Astrocyte (in vitro differentiated cells and primary cell): ENCODE data around the gene LRGUK. TPM values are rescaled to one million over a fixed set of nuclear protein-coding genes. Genes with fewer than 3 reads are reported as not detected.

Experiments
- DNase-seq: peaks from one replicate; pipeline ENCODE4 v3.0.0-alpha.2; 2010; ENCODE audit warnings: low read depth
- FAIRE-seq: peaks from 2 replicates; lab custom pipeline; 2011; peaks lifted over from hg19 to GRCh38; lab: Jason Lieb, UNC
- H2AFZ ChIP-seq: 2 replicates; pipeline ENCODE4 v1.6.0; 2012; ENCODE audit warnings: low read depth, low read length, inconsistent platforms
- H3K27ac ChIP-seq: 2 replicates; pipeline ENCODE4 v1.5.1; 2011; ENCODE audit warnings: low read depth, low read length, inconsistent platforms
- H3K27me3 ChIP-seq: 2 replicates; pipeline ENCODE4 v1.6.0; 2011; ENCODE audit warnings: low read length, inconsistent platforms; ENCODE audit not compliant: insufficient read depth
- H3K36me3 ChIP-seq: 2 replicates; pipeline ENCODE4 v1.5.1; 2011; ENCODE audit warnings: low read length, inconsistent platforms; ENCODE audit not compliant: insufficient read depth
- H3K4me1 ChIP-seq: 2 replicates; pipeline ENCODE4 v1.5.1; 2011; ENCODE audit warnings: low read length, inconsistent platforms; ENCODE audit not compliant: insufficient read depth
- H3K4me2 ChIP-seq: 2 replicates; pipeline ENCODE4 v1.6.0; 2012; ENCODE audit warnings: low read length, inconsistent platforms
- H3K4me3 ChIP-seq: 2 replicates; pipeline ENCODE4 v1.5.1; 2011; ENCODE audit warnings: low read depth, mild to moderate bottlenecking, low read length, inconsistent platforms; ENCODE audit not compliant: insufficient read depth
- H3K79me2 ChIP-seq: 2 replicates; pipeline ENCODE4 v1.6.0; 2012; ENCODE audit warnings: mild to moderate bottlenecking, low read length, inconsistent platforms; ENCODE audit not compliant: insufficient read depth
- H3K9ac ChIP-seq: 2 replicates; pipeline ENCODE4 v1.6.0; 2012; ENCODE audit warnings: mild to moderate bottlenecking, low read length, inconsistent platforms
- H3K9me3 ChIP-seq: 2 replicates; pipeline ENCODE4 v1.5.1; 2012; ENCODE audit warnings: low read depth, mild to moderate bottlenecking, low read length, inconsistent platforms; ENCODE audit not compliant: insufficient read depth
- H4K20me1 ChIP-seq: 2 replicates; pipeline ENCODE4 v1.6.0; 2012; ENCODE audit warnings: low read length, inconsistent platforms; ENCODE audit not compliant: insufficient read depth
- H3K27ac Mint-ChIP-seq: one replicate; pipeline ENCODE4 v1.8.0; 2021; ENCODE audit warnings: mild to moderate bottlenecking, mixed read lengths; ENCODE audit not compliant: unreplicated experiment
- H3K27me3 Mint-ChIP-seq: one replicate; pipeline ENCODE4 v1.8.0; 2021; ENCODE audit warnings: low read depth, mixed read lengths; ENCODE audit not compliant: unreplicated experiment
- H3K36me3 Mint-ChIP-seq: one replicate; pipeline ENCODE4 v1.8.0; 2021; ENCODE audit warnings: low read depth, mixed read lengths; ENCODE audit not compliant: unreplicated experiment
- H3K4me1 Mint-ChIP-seq: one replicate; pipeline ENCODE4 v1.8.0; 2021; ENCODE audit warnings: low read depth, mixed read lengths; ENCODE audit not compliant: unreplicated experiment
- H3K4me3 Mint-ChIP-seq: one replicate; pipeline ENCODE4 v1.8.0; 2021; ENCODE audit warnings: mild to moderate bottlenecking, moderate library complexity, mixed read lengths; ENCODE audit not compliant: unreplicated experiment
- H3K9me3 Mint-ChIP-seq: one replicate; pipeline ENCODE4 v1.8.0; 2021; ENCODE audit warnings: mild to moderate bottlenecking, mixed read lengths; ENCODE audit not compliant: unreplicated experiment
- EZH2 ChIP-seq: IDR thresholded peaks from 2 replicates; pipeline ENCODE4 v1.6.1; 2012; ENCODE audit warnings: mild to moderate bottlenecking, low read length, inconsistent platforms; ENCODE audit not compliant: insufficient read depth
- total RNA-seq: library from RNA; stranded (reverse); gene quantifications from 2 replicates; pipeline ENCODE4 v1.2.1, GENCODE V29; 2021
- TF ChIP-seq, protein P1 (sequence below): IDR thresholded peaks from 2 replicates; pipeline ENCODE4 v1.5.1; 2011; ENCODE audit warnings: low read depth, mild to moderate bottlenecking, inconsistent platforms, low read length, moderate library complexity; ENCODE audit not compliant: insufficient read depth

LRGUK gene
- total RNA-seq, 1 donor from 2014 or later, result 0.64 TPM

DNA sequence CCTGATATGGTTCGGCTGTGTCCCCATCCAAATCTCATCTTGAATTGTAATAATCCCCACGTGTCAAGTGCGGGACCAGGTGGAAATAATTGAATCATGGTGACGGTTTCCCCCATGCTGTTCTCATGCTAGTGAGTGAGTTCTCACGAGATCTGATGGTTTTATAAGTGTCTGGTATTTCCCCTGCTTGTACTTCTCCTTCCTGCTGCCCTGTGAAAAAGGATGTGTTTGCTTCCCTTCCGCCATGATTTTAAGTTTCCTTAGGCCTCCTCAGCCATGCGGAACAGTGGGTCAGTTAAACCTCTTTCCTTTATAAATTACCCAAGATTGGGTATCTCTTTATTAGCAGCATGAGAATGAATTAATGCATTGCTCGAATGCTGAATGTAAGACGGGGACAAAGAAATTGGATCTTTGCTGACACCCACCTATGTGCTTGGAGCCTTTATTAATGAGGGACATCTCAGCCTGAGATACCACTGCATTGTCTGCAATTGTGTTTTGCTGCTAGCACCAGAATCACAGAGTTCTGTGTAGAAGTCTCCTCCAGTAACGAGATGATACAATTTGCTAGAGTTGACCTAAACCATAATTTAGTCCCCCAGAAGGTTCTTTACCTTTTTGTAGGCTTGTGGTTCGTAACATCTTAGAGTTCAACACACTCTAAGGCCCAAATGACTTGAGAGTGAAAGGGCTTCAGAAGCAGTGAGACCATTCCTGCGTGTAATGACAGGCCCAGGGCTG is 160.9 kb downstream of the LRGUK start:
- TF ChIP-seq, protein P1, sequence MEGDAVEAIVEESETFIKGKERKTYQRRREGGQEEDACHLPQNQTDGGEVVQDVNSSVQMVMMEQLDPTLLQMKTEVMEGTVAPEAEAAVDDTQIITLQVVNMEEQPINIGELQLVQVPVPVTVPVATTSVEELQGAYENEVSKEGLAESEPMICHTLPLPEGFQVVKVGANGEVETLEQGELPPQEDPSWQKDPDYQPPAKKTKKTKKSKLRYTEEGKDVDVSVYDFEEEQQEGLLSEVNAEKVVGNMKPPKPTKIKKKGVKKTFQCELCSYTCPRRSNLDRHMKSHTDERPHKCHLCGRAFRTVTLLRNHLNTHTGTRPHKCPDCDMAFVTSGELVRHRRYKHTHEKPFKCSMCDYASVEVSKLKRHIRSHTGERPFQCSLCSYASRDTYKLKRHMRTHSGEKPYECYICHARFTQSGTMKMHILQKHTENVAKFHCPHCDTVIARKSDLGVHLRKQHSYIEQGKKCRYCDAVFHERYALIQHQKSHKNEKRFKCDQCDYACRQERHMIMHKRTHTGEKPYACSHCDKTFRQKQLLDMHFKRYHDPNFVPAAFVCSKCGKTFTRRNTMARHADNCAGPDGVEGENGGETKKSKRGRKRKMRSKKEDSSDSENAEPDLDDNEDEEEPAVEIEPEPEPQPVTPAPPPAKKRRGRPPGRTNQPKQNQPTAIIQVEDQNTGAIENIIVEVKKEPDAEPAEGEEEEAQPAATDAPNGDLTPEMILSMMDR, result no peak
- no peak for TF ChIP-seq EZH2
- H3K4me3 ChIP-seq, result no peak overlapping the region
- no peak overlapping the region for H3K9ac ChIP-seq
- peaks cover 3% of the 10 kb centered on the region for H3K27me3 Mint-ChIP-seq
- H3K79me2 ChIP-seq, result no peaks in the 10 kb centered on the region
- H3K4me3 Mint-ChIP-seq, result no peak overlapping the region
- H3K36me3 ChIP-seq, result peaks cover under 1% of the 10 kb centered on the region
- H2AFZ ChIP-seq, result no peak overlapping the region
- H3K27ac ChIP-seq, result no peak overlapping the region
- no peaks in the 10 kb centered on the region for H4K20me1 ChIP-seq
- H3K27ac Mint-ChIP-seq, result no peak overlapping the region
- FAIRE-seq, result no peak
- no peaks in the 10 kb centered on the region for H3K36me3 Mint-ChIP-seq
- no peaks in the 10 kb centered on the region for H3K9me3 ChIP-seq
- no peaks in the 10 kb centered on the region for H3K4me1 ChIP-seq
- H3K9me3 Mint-ChIP-seq, result no peaks in the 10 kb centered on the region
- peaks cover 7% of the 10 kb centered on the region for H3K27me3 ChIP-seq
- DNase-seq, result no peak
- H3K4me1 Mint-ChIP-seq, result peaks cover 4% of the 10 kb centered on the region
- no peak overlapping the region for H3K4me2 ChIP-seq

DNA sequence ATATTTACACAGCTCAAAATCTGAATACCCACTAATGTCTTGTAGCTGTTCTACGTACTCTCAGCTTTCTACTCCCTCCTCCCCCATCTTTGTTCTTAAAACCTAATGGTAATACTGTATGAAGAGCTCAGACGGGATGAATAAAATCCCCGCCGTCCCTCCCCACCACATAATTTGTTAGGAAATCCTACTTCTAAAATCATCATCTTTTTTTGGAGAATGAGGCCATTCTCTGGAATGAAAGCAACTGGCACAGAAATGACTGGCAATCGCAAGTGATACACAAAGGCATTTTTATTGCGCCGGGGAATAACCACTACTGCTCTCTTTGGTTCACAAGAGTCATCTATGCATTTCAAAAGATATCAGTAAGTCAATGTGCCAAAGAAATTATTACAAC is 162.3 kb downstream of the LRGUK start:
- Histone ChIP-seq H3K27me3 (peaks cover 7% of the 10 kb centered on the region), H3K79me2 (no peaks in the 10 kb centered on the region), H3K36me3 (peaks cover 7% of the 10 kb centered on the region), H3K4me3 (no peak overlapping the region), H3K9me3 (no peaks in the 10 kb centered on the region), H3K4me2 (no peak overlapping the region), H3K27ac (no peak overlapping the region), H2AFZ (no peak overlapping the region), H3K4me1 (no peaks in the 10 kb centered on the region), H3K9ac (no peak overlapping the region), H4K20me1 (no peaks in the 10 kb centered on the region)
- peaks cover 3% of the 10 kb centered on the region for H3K27me3 Mint-ChIP-seq
- H3K4me3 Mint-ChIP-seq, result no peak overlapping the region
- DNase-seq (no peak), FAIRE-seq (no peak)
- no peak overlapping the region for H3K27ac Mint-ChIP-seq
- TF ChIP-seq, protein P1, result no peak
- TF ChIP-seq EZH2, result no peak
- H3K9me3 Mint-ChIP-seq, result no peaks in the 10 kb centered on the region
- peaks cover 4% of the 10 kb centered on the region for H3K4me1 Mint-ChIP-seq
- peaks cover 5% of the 10 kb centered on the region for H3K36me3 Mint-ChIP-seq

DNA sequence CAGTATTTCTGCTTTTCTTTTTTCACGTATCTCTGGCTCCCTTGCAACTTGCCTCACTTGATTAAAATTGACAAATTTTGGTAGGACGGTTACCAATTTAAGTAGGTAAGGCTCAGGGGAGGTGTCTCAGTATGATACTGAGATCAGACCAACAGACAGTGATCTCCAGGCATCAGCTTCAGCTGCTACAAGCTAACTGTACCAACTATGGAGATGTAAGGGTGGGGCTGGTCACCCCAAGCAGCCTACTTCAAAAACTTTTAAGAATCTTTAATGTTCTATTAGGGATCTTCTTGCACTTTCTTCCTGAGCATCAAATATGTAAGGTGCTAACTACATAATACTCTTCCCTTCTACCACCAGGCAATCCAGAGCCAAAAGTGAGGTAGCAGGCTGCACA is 162.7 kb downstream of the LRGUK start:
- no peaks in the 10 kb centered on the region for H4K20me1 ChIP-seq
- no peak for DNase-seq
- Mint-ChIP-seq H3K4me3 (no peak overlapping the region), H3K9me3 (no peaks in the 10 kb centered on the region), H3K4me1 (peaks cover 4% of the 10 kb centered on the region), H3K36me3 (peaks cover 9% of the 10 kb centered on the region), H3K27ac (no peak overlapping the region), H3K27me3 (peaks cover under 1% of the 10 kb centered on the region)
- H3K9me3 ChIP-seq, result no peaks in the 10 kb centered on the region
- H3K27me3 ChIP-seq, result peaks cover 7% of the 10 kb centered on the region
- H3K79me2 ChIP-seq, result no peaks in the 10 kb centered on the region
- no peak overlapping the region for H2AFZ ChIP-seq
- H3K36me3 ChIP-seq, result peaks cover 11% of the 10 kb centered on the region
- TF ChIP-seq EZH2, result no peak
- TF ChIP-seq, protein P1, result no peak
- no peak for FAIRE-seq
- H3K4me1 ChIP-seq, result no peaks in the 10 kb centered on the region
- H3K9ac ChIP-seq, result no peak overlapping the region
- H3K4me3 ChIP-seq, result no peak overlapping the region
- no peak overlapping the region for H3K27ac ChIP-seq
- no peak overlapping the region for H3K4me2 ChIP-seq
